HUES64 (cell line): ENCODE results near the gene ZDHHC14.
"Not testable (repeated sequence)": the region's sequence is repeated elsewhere in the genome, so short reads cannot be mapped to it uniquely, and the experiment has no call there.

ENCODE experiments used
- H3K27ac ChIP-seq: 2 replicates; pipeline ENCODE4 v1.7.0; 2013; ENCODE audit warnings: low read depth, low read length, inconsistent platforms
- H3K27me3 ChIP-seq: 2 replicates; pipeline ENCODE4 v1.6.1; 2013; ENCODE audit warnings: mild to moderate bottlenecking, low read length; ENCODE audit not compliant: insufficient read depth
- H3K36me3 ChIP-seq: 2 replicates; pipeline ENCODE4 v1.6.1; 2013; ENCODE audit warnings: mild to moderate bottlenecking, low read length; ENCODE audit not compliant: insufficient read depth
- H3K4me1 ChIP-seq: 2 replicates; pipeline ENCODE4 v1.6.1; 2013; ENCODE audit warnings: mild to moderate bottlenecking, low read length, moderate library complexity; ENCODE audit not compliant: insufficient read depth
- H3K4me3 ChIP-seq: 2 replicates; pipeline ENCODE4 v1.5.1; 2013; ENCODE audit warnings: mild to moderate bottlenecking, low read length, moderate library complexity
- H3K9ac ChIP-seq: 2 replicates; pipeline ENCODE4 v1.6.1; 2013; ENCODE audit warnings: mild to moderate bottlenecking, low read depth, low read length
- H3K9me3 ChIP-seq: 2 replicates; pipeline ENCODE4 v1.6.1; 2013; ENCODE audit warnings: low read depth, low read length; ENCODE audit not compliant: insufficient read depth
- WGBS: fragments of 150-250, 120-280 bp; methylation state at CpG from one replicate; pipeline ENCODE4 v1.1.7; 2013; ENCODE audit warnings: missing lambda C conversion rate; 5-methylcytosine and 5-hydroxymethylcytosine counted together

Gene ZDHHC14

GRCh38 chr6:157714153-157714490 lies 333.1 kb downstream of the ZDHHC14 start:
- Histone ChIP-seq H3K4me3 (no peak overlapping the region), H3K4me1 (peaks cover 14% of the 10 kb centered on the region), H3K9ac (no peak overlapping the region), H3K27ac (no peak overlapping the region), H3K27me3 (no peaks in the 10 kb centered on the region), H3K36me3 (no peaks in the 10 kb centered on the region), H3K9me3 (no peaks in the 10 kb centered on the region)
- 86% methylated on average over 1 of the region's 1 CpG for WGBS

GRCh38 chr6:157715728-157716164 lies 334.8 kb downstream of the ZDHHC14 start:
- 80% methylated on average over 6 of the region's 6 CpGs for WGBS
- Histone ChIP-seq H3K9me3 (no peaks in the 10 kb centered on the region), H3K4me1 (peaks cover 11% of the 10 kb centered on the region), H3K4me3 (no peak overlapping the region), H3K27ac (no peak overlapping the region), H3K9ac (no peak overlapping the region), H3K27me3 (no peaks in the 10 kb centered on the region), H3K36me3 (no peaks in the 10 kb centered on the region)

- H3K9me3 ChIP-seq: no peaks in the 10 kb centered on the region
- no peak overlapping the region for H3K9ac ChIP-seq
- no peaks in the 10 kb centered on the region for H3K27me3 ChIP-seq
- H3K27ac ChIP-seq: no peak overlapping the region
- WGBS: 91% methylated on average over 12 of the region's 12 CpGs
- H3K4me1 ChIP-seq: peaks cover 11% of the 10 kb centered on the region
- H3K36me3 ChIP-seq: no peaks in the 10 kb centered on the region
- no peak overlapping the region for H3K4me3 ChIP-seq
These were observed 335.4 kb downstream of the ZDHHC14 start for GRCh38 chr6:157716251-157716995.

- Histone ChIP-seq H3K36me3 (no peaks in the 10 kb centered on the region), H3K27ac (no peak overlapping the region), H3K4me1 (peaks cover 11% of the 10 kb centered on the region), H3K9ac (no peak overlapping the region), H3K9me3 (no peaks in the 10 kb centered on the region), H3K4me3 (no peak overlapping the region), H3K27me3 (no peaks in the 10 kb centered on the region)
- 76% methylated on average over 7 of the region's 7 CpGs for WGBS
These were observed 336.4 kb downstream of the ZDHHC14 start for GRCh38 chr6:157717340-157717748.

GRCh38 chr6:157718503-157719187 lies 337.7 kb downstream of the ZDHHC14 start:
- no peak overlapping the region for H3K27ac ChIP-seq
- no peak overlapping the region for H3K9ac ChIP-seq
- peaks cover 11% of the 10 kb centered on the region for H3K4me1 ChIP-seq
- no peaks in the 10 kb centered on the region for H3K36me3 ChIP-seq
- 90% methylated on average over 7 of the region's 7 CpGs for WGBS
- H3K9me3 ChIP-seq: no peaks in the 10 kb centered on the region
- no peaks in the 10 kb centered on the region for H3K27me3 ChIP-seq
- no peak overlapping the region for H3K4me3 ChIP-seq

GRCh38 chr6:157720964-157721363 lies 340.0 kb downstream of the ZDHHC14 start:
- H3K36me3 ChIP-seq: not testable (repeated sequence)

GRCh38 chr6:157721426-157721825 lies 340.4 kb downstream of the ZDHHC14 start:
- Histone ChIP-seq H3K27me3 (no peaks in the 10 kb centered on the region), H3K9ac (no peak overlapping the region), H3K4me1 (peaks cover 6% of the 10 kb centered on the region), H3K9me3 (peaks cover 9% of the 10 kb centered on the region; the same call in 1 of the 2 replicates), H3K27ac (no peak overlapping the region), H3K4me3 (no peak overlapping the region), H3K36me3 (no peaks in the 10 kb centered on the region)
- 56% methylated on average over 17 of the region's 18 CpGs for WGBS

More at GRCh38 chr6:157720964-157721363, 340.0 kb downstream of the ZDHHC14 start:
- H3K4me3 ChIP-seq, H3K9me3 ChIP-seq, H3K9ac ChIP-seq, H3K27ac ChIP-seq, H3K4me1 ChIP-seq, H3K27me3 ChIP-seq: not testable (repeated sequence)
- 90% methylated on average over 6 of the region's 6 CpGs for WGBS

- Histone ChIP-seq H3K9me3 (peaks cover 9% of the 10 kb centered on the region; the same call in 1 of the 2 replicates), H3K4me3 (no peak overlapping the region), H3K9ac (no peak overlapping the region), H3K27ac (no peak overlapping the region), H3K4me1 (peaks cover 6% of the 10 kb centered on the region), H3K27me3 (no peaks in the 10 kb centered on the region), H3K36me3 (no peaks in the 10 kb centered on the region)
- WGBS: 93% methylated on average over 8 of the region's 8 CpGs
These were observed 340.8 kb downstream of the ZDHHC14 start for GRCh38 chr6:157721830-157722229.

- no peak overlapping the region for H3K4me3 ChIP-seq
These were observed 342.4 kb downstream of the ZDHHC14 start for GRCh38 chr6:157723376-157723775.

GRCh38 chr6:157724138-157724820 lies 343.3 kb downstream of the ZDHHC14 start:
- Histone ChIP-seq H3K36me3 (no peaks in the 10 kb centered on the region), H3K27me3 (no peaks in the 10 kb centered on the region), H3K27ac (no peak overlapping the region), H3K9ac (no peak overlapping the region), H3K4me1 (no peaks in the 10 kb centered on the region), H3K9me3 (peaks cover 9% of the 10 kb centered on the region; the same call in 1 of the 2 replicates), H3K4me3 (no peak overlapping the region)
- WGBS: 93% methylated on average over 5 of the region's 5 CpGs

More at GRCh38 chr6:157723376-157723775, 342.4 kb downstream of the ZDHHC14 start:
- Histone ChIP-seq H3K36me3 (no peaks in the 10 kb centered on the region), H3K4me1 (no peaks in the 10 kb centered on the region), H3K9ac (no peak overlapping the region), H3K27me3 (no peaks in the 10 kb centered on the region), H3K27ac (no peak overlapping the region), H3K9me3 (peaks cover 9% of the 10 kb centered on the region; the same call in 1 of the 2 replicates)
- WGBS: 91% methylated on average over 4 of the region's 4 CpGs
